ENCODE data around the gene NES. TPM values are rescaled to one million over a fixed set of nuclear protein-coding genes. Genes with fewer than 3 reads are reported as not detected.
A peak's percentile ranks its signal among the peaks of the same experiment; 100 is the strongest.

The NES gene
- total RNA-seq, 4 donors from 2014 or later, result 59.9 to 65.3 (median 63.9) TPM

DNA sequence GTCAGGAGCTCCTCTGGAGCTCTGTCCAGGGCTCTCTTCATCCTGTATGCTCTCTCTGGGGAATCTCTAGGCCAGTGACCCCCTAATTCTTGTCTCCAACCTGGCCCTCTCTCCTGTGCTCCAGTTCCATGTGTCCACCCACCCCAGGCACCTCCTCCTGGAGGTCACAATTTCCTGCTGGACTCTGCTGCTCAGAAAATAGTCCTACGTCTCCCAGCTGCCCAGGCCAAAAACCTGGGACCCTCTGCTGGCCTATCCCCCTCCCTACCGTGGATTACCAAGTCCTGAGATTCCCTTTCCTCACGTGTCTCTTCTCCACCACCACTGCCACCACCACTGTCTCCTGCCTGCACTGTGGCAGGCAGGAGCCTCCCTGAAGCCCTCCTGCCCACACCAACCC lies 11.7 kb downstream of the NES start:
- WGBS, 2 donors, result 59 to 77% methylated on average over 3 of the region's 3 CpGs
- Histone ChIP-seq H3K27ac (peak overlapping the region; percentile 18 to 94 (median 78)), H3K4me1 (peaks cover 0 to 98% (median 75%) of the 10 kb centered on the region in 4 donors), H3K9me3 (no peaks in the 10 kb centered on the region), H3K4me3 (no peak overlapping the region), H3K36me3 (no peaks in the 10 kb centered on the region), H3K27me3 (no peaks in the 10 kb centered on the region)
- no peak for TF ChIP-seq POLR2A (IDR thresholded peaks at IDR 0.05)
- TF ChIP-seq EP300 (IDR thresholded peaks at IDR 0.05), result no peak
- TF ChIP-seq, protein P1, sequence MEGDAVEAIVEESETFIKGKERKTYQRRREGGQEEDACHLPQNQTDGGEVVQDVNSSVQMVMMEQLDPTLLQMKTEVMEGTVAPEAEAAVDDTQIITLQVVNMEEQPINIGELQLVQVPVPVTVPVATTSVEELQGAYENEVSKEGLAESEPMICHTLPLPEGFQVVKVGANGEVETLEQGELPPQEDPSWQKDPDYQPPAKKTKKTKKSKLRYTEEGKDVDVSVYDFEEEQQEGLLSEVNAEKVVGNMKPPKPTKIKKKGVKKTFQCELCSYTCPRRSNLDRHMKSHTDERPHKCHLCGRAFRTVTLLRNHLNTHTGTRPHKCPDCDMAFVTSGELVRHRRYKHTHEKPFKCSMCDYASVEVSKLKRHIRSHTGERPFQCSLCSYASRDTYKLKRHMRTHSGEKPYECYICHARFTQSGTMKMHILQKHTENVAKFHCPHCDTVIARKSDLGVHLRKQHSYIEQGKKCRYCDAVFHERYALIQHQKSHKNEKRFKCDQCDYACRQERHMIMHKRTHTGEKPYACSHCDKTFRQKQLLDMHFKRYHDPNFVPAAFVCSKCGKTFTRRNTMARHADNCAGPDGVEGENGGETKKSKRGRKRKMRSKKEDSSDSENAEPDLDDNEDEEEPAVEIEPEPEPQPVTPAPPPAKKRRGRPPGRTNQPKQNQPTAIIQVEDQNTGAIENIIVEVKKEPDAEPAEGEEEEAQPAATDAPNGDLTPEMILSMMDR (IDR thresholded peaks at IDR 0.05), result no peak
- no peak for DNase-seq (ENCODE audit: low spot score in 2 of 2)

GRCh38 chr1:156664767-156665411 lies 12.3 kb downstream of the NES start:
- peak overlapping the region; percentile 18 to 94 (median 78) for H3K27ac ChIP-seq
- 18 to 20% methylated on average over 12 to 13 of the region's 16 CpGs for WGBS, 2 donors
- no peaks in the 10 kb centered on the region for H3K36me3 ChIP-seq
- H3K9me3 ChIP-seq, result no peaks in the 10 kb centered on the region
- no peak for DNase-seq (ENCODE audit: low spot score in 2 of 2)
- no peaks in the 10 kb centered on the region for H3K27me3 ChIP-seq
- H3K4me3 ChIP-seq, result no peak overlapping the region
- peaks cover 0 to 98% (median 77%) of the 10 kb centered on the region in 4 donors for H3K4me1 ChIP-seq
- TF ChIP-seq, protein P1 (IDR thresholded peaks at IDR 0.05), result no peak
- no peak for TF ChIP-seq POLR2A (IDR thresholded peaks at IDR 0.05)
- no peak for TF ChIP-seq EP300 (IDR thresholded peaks at IDR 0.05)

DNA sequence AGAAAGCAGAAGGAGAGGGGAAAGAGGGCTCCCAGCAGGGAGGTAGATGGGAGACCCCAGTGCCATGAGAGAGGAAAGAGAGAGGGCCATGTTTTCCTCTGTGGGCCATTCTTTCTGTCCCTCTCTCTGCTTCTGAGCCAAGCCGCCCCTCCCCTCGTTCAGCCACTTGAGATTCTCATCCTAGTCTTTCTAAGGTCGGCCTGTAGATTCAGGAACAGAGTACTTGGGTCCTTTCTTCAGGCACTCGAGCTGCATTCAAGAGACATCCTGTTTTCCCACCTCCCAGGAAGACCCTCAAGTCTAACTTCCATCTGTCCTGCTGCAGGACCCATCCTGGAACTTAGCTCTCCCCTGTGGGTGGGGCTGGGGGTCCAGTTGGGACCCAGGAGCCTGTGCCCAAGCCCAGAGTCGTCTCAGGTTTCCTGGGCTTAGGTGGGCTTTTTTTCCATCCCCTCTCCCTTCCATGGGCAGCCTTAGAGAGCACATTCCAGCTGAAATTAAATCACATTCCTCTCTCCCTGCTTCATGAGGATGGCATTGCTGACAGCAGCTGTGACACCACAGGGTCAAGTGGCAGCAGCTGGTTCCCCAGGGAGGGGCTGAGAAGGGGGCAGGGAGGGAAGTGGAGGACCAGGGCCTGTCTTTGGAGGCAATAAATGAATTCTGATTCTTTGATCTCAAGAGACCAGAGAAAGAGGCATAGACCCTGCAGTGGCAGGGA lies 13.0 kb downstream of the NES start:
- Histone ChIP-seq H3K36me3 (no peaks in the 10 kb centered on the region), H3K27me3 (no peaks in the 10 kb centered on the region), H3K4me3 (no peak overlapping the region), H3K27ac (peak overlapping the region; percentile 18 to 94 (median 78)), H3K4me1 (peaks cover 0 to 99% (median 81%) of the 10 kb centered on the region in 4 donors), H3K9me3 (no peaks in the 10 kb centered on the region)
- WGBS, 2 donors, result 40 to 45% methylated on average over 5 of the region's 5 CpGs
- no peak for DNase-seq (ENCODE audit: low spot score in 2 of 2)
- TF ChIP-seq POLR2A (IDR thresholded peaks at IDR 0.05), result no peak
- TF ChIP-seq, protein P1 (IDR thresholded peaks at IDR 0.05), result no peak
- TF ChIP-seq EP300 (IDR thresholded peaks at IDR 0.05), result no peak

DNA sequence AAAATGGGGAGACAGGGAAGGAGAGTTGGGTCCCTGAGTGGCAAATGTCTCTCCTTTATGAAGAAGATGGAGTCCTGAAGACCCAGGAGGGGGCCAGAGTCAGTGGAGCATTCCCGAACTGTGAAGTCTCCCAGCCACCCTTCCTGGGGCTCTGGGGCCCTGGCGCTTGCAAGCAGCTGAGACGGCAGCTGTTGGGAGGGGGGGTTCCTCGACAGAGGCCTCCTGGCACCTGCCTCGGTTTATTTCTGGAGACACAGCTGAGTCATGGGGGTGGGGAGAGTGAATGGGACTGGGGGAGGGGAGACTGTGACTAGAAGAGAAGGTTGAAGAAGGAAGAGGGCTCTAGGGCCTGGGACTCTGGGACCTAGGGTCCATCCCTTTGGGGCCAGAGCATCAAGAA lies 14.0 kb downstream of the NES start:
- H3K9me3 ChIP-seq, result no peaks in the 10 kb centered on the region
- H3K27me3 ChIP-seq, result no peaks in the 10 kb centered on the region
- H3K36me3 ChIP-seq, result no peaks in the 10 kb centered on the region
- peak overlapping the region; percentile 18 to 94 (median 78) for H3K27ac ChIP-seq
- WGBS, 2 donors, result 38 to 43% methylated on average over 5 of the region's 5 CpGs
- no peak for DNase-seq (ENCODE audit: low spot score in 2 of 2)
- H3K4me1 ChIP-seq, result peaks cover 0 to 93% (median 75%) of the 10 kb centered on the region in 4 donors
- TF ChIP-seq EP300 (IDR thresholded peaks at IDR 0.05) (no peak), POLR2A (IDR thresholded peaks at IDR 0.05) (no peak)
- TF ChIP-seq, protein P1 (IDR thresholded peaks at IDR 0.05), result no peak
- no peak overlapping the region for H3K4me3 ChIP-seq

GRCh38 chr1:156662800-156663055 lies 14.5 kb downstream of the NES start:
- WGBS, 2 donors, result 65 to 69% methylated on average over 5 of the region's 5 CpGs
- no peak for DNase-seq (ENCODE audit: low spot score in 2 of 2)
- TF ChIP-seq POLR2A (IDR thresholded peaks at IDR 0.05), result no peak
- no peak for TF ChIP-seq EP300 (IDR thresholded peaks at IDR 0.05)
- TF ChIP-seq, protein P1 (IDR thresholded peaks at IDR 0.05), result no peak
- Histone ChIP-seq H3K9me3 (no peaks in the 10 kb centered on the region), H3K27ac (peak overlapping the region; percentile 18 to 94 (median 78)), H3K36me3 (no peaks in the 10 kb centered on the region), H3K4me1 (peaks cover 0 to 91% (median 73%) of the 10 kb centered on the region in 4 donors), H3K4me3 (no peak overlapping the region), H3K27me3 (no peaks in the 10 kb centered on the region)

Measured in tibial nerve (tissue), 4 donors.